Epithelial cell of esophagus (primary cell): ENCODE data around the gene MUC5AC.

Experiments
- DNase-seq: peaks from one replicate; pipeline ENCODE4 v3.0.0; 2010; ENCODE audit warnings: low read depth
- H3K4me3 ChIP-seq: 2 replicates; pipeline ENCODE4 v1.5.1; 2011; ENCODE audit warnings: mild to moderate bottlenecking, low read length, control low read depth
- CTCF ChIP-seq: IDR thresholded peaks from 2 replicates; pipeline ENCODE4 v1.5.1; 2011; ENCODE audit warnings: low read depth, mild to moderate bottlenecking, low read length, control low read depth, inconsistent platforms; ENCODE audit not compliant: insufficient read depth; ENCODE audit errors: missing control alignments

MUC5AC gene

GRCh38 chr11:1140642-1141490 lies 16.9 kb upstream of the MUC5AC start:
- no peak overlapping the region for H3K4me3 ChIP-seq
- no peak for DNase-seq
- no peak for TF ChIP-seq CTCF

GRCh38 chr11:1146365-1146764 lies 11.4 kb upstream of the MUC5AC start:
- H3K4me3 ChIP-seq, result no peak overlapping the region
- no peak for DNase-seq
- TF ChIP-seq CTCF, result no peak

- no peak for TF ChIP-seq CTCF
- no peak for DNase-seq
- no peak overlapping the region for H3K4me3 ChIP-seq
Measured at GRCh38 chr11:1147792-1148191, 10.0 kb upstream of the MUC5AC start.

GRCh38 chr11:1148752-1149180 lies 9.0 kb upstream of the MUC5AC start:
- H3K4me3 ChIP-seq, result no peak overlapping the region
- TF ChIP-seq CTCF, result no peak
- DNase-seq, result no peak

GRCh38 chr11:1149545-1149944 lies 8.2 kb upstream of the MUC5AC start:
- no peak for TF ChIP-seq CTCF
- H3K4me3 ChIP-seq, result no peak overlapping the region
- DNase-seq, result no peak

GRCh38 chr11:1150116-1150515 lies 7.6 kb upstream of the MUC5AC start:
- no peak for TF ChIP-seq CTCF
- H3K4me3 ChIP-seq, result no peak overlapping the region
- DNase-seq, result no peak
